ENCODE results near the gene GDF10. TPM values are rescaled to one million over a fixed set of nuclear protein-coding genes. Genes with fewer than 3 reads are reported as not detected.

The GDF10 gene
- total RNA-seq, 1 experiment from 2014 or later: not detected

GRCh38 chr10:47260505-47261111 is 39.4 kb upstream of the GDF10 start:
- intact Hi-C loops (cut with micrococcal nuclease): no loop called here
- BruUV-seq (replicated peaks): no TSS peak
- Mint-ChIP-seq H3K27ac (ENCODE audit: low read depth, unreplicated experiment) (no peak overlapping the region), H3K36me3 (ENCODE audit: insufficient read depth, unreplicated experiment) (no peaks in the 10 kb centered on the region), H3K27me3 (ENCODE audit: insufficient read depth, unreplicated experiment) (peaks cover 15% of the 10 kb centered on the region), H3K9me3 (ENCODE audit: unreplicated experiment) (peaks cover 7% of the 10 kb centered on the region), H3K4me1 (ENCODE audit: insufficient read depth, unreplicated experiment) (peaks cover 10% of the 10 kb centered on the region), H3K4me3 (ENCODE audit: unreplicated experiment) (no peak overlapping the region)
- POLR2A ChIA-PET: no interaction called here
- no peak for TF ChIP-seq CTCF (IDR thresholded peaks at IDR 0.05; ENCODE audit: unreplicated experiment)
- no peak for DNase-seq (ENCODE audit: unreplicated experiment)
- CTCF ChIA-PET: interaction anchor here (1.5 kb wide), 1 partner anchor 267 kb away, joined by 3 read pairs; no protein-coding TSS in a partner anchor

- BruUV-seq (replicated peaks): no TSS peak
- Mint-ChIP-seq H3K27ac (ENCODE audit: low read depth, unreplicated experiment) (no peak overlapping the region), H3K4me3 (ENCODE audit: unreplicated experiment) (no peak overlapping the region), H3K9me3 (ENCODE audit: unreplicated experiment) (peaks cover 7% of the 10 kb centered on the region), H3K36me3 (ENCODE audit: insufficient read depth, unreplicated experiment) (no peaks in the 10 kb centered on the region), H3K27me3 (ENCODE audit: insufficient read depth, unreplicated experiment) (peaks cover 15% of the 10 kb centered on the region), H3K4me1 (ENCODE audit: insufficient read depth, unreplicated experiment) (peaks cover 10% of the 10 kb centered on the region)
- POLR2A ChIA-PET: no interaction called here
- no peak for TF ChIP-seq CTCF (IDR thresholded peaks at IDR 0.05; ENCODE audit: unreplicated experiment)
- no peak for DNase-seq (ENCODE audit: unreplicated experiment)
- intact Hi-C loops (cut with micrococcal nuclease): no loop called here
- CTCF ChIA-PET: no interaction called here
Measured at GRCh38 chr10:47261121-47261520, 38.9 kb upstream of the GDF10 start.

GRCh38 chr10:47261556-47261955 is 38.4 kb upstream of the GDF10 start:
- no peak overlapping the region for H3K27ac Mint-ChIP-seq (ENCODE audit: low read depth, unreplicated experiment)
- ChIA-PET CTCF (no interaction called here), POLR2A (no interaction called here)
- intact Hi-C loops (cut with micrococcal nuclease): no loop called here
- H3K9me3 Mint-ChIP-seq (ENCODE audit: unreplicated experiment): peaks cover 7% of the 10 kb centered on the region
- DNase-seq (ENCODE audit: unreplicated experiment): no peak
- peaks cover 15% of the 10 kb centered on the region for H3K27me3 Mint-ChIP-seq (ENCODE audit: insufficient read depth, unreplicated experiment)
- H3K4me3 Mint-ChIP-seq (ENCODE audit: unreplicated experiment): no peak overlapping the region
- no TSS peak for BruUV-seq (replicated peaks)
- no peak for TF ChIP-seq CTCF (IDR thresholded peaks at IDR 0.05; ENCODE audit: unreplicated experiment)
- H3K4me1 Mint-ChIP-seq (ENCODE audit: insufficient read depth, unreplicated experiment): peaks cover 10% of the 10 kb centered on the region
- no peaks in the 10 kb centered on the region for H3K36me3 Mint-ChIP-seq (ENCODE audit: insufficient read depth, unreplicated experiment)

GRCh38 chr10:47262606-47263533 is 37.1 kb upstream of the GDF10 start:
- Mint-ChIP-seq H3K36me3 (ENCODE audit: insufficient read depth, unreplicated experiment) (no peaks in the 10 kb centered on the region), H3K27me3 (ENCODE audit: insufficient read depth, unreplicated experiment) (peaks cover 17% of the 10 kb centered on the region), H3K4me3 (ENCODE audit: unreplicated experiment) (no peak overlapping the region), H3K4me1 (ENCODE audit: insufficient read depth, unreplicated experiment) (peaks cover under 1% of the 10 kb centered on the region), H3K9me3 (ENCODE audit: unreplicated experiment) (peaks cover 7% of the 10 kb centered on the region), H3K27ac (ENCODE audit: low read depth, unreplicated experiment) (no peak overlapping the region)
- BruUV-seq (replicated peaks): no TSS peak
- ChIA-PET CTCF (interaction anchor here (1.0 kb wide), 1 partner anchor 203 kb away, joined by 3 read pairs; no protein-coding TSS in a partner anchor), POLR2A (interaction anchor here (0.8 kb wide), 1 partner anchor 17 kb away, joined by 3 read pairs; no protein-coding TSS in a partner anchor)
- intact Hi-C loops (cut with micrococcal nuclease): no loop called here
- TF ChIP-seq CTCF (IDR thresholded peaks at IDR 0.05; ENCODE audit: unreplicated experiment): no peak
- no peak for DNase-seq (ENCODE audit: unreplicated experiment)

Measured in MCF 10A (cell line).